Tibial nerve (tissue), 4 donors: Measurements from ENCODE around the gene RAB8A. TPM values are rescaled to one million over a fixed set of nuclear protein-coding genes. Genes with fewer than 3 reads are reported as not detected.

Source experiments
- DNase-seq, 2 donors: peaks; one replicate each; pipeline ENCODE4 v3.0.0-alpha.2; 2019; ENCODE audit warnings: low spot score in 2 of 2
- H3K27ac ChIP-seq, 4 donors: fragments of 200-600 bp; sonication (generic) in 3 of 4; one replicate each; pipeline ENCODE4 v1.5.1; 2017 to 2019; ENCODE audit warnings: mild to moderate bottlenecking in 1 of 4
- H3K27me3 ChIP-seq, 2 donors: fragments of 200-600 bp; sonication (generic) in 1 of 2; one replicate each; pipeline versions ENCODE4 v1.5.1 to v1.6.0; 2017 to 2019
- H3K36me3 ChIP-seq, 3 donors: fragments of 200-600 bp; sonication (generic); one replicate each; pipeline ENCODE4 v1.5.1; 2018 to 2019
- H3K4me1 ChIP-seq, 4 donors: fragments of 200-600 bp; sonication (generic) in 3 of 4; one replicate each; pipeline ENCODE4 v1.5.1; 2017 to 2019
- H3K4me3 ChIP-seq, 4 donors: fragments of 200-600 bp; sonication (generic) in 3 of 4; one replicate each; pipeline ENCODE4 v1.5.1; 2017 to 2019; ENCODE audit warnings: mild to moderate bottlenecking in 1 of 4, moderate library complexity in 1 of 4
- H3K9me3 ChIP-seq, 4 donors: fragments of 200-600 bp; sonication (generic) in 3 of 4; one replicate each; pipeline ENCODE4 v1.5.1; 2017 to 2019
- EP300 ChIP-seq, 2 donors: sonication (generic); formaldehyde crosslinking; IDR thresholded peaks; one replicate each; pipeline ENCODE4 v1.6.1; 2017; ENCODE audit warnings: antibody characterized with exemption in 2 of 2, mild to moderate bottlenecking in 1 of 2
- POLR2A ChIP-seq, 2 donors: fragments of 450-650 bp; IDR thresholded peaks; one replicate each; pipeline ENCODE4 v1.6.1; 2017; ENCODE audit warnings: antibody characterized with exemption in 2 of 2, mild to moderate bottlenecking in 2 of 2, moderate library complexity in 2 of 2
- WGBS, 2 donors: methylation state at CpG; one replicate each; pipeline ENCODE4 v1.1.5; 2018; 5-methylcytosine and 5-hydroxymethylcytosine counted together
- total RNA-seq, 4 donors: library from RNA; depleted of rRNA; stranded (reverse); fragments of >200 nt; gene quantifications; one replicate each; pipeline ENCODE4 v1.1.0, GENCODE V29; 2016
- TF ChIP-seq, protein P1 (sequence below), 5 experiments: fragments of 200-600 bp in 3 of 5; fragments of 450-650 bp in 2 of 5; sonication (generic) in 3 of 5; IDR thresholded peaks; one replicate each; pipeline ENCODE4 v1.5.1; 2016 to 2019; ENCODE audit warnings: antibody characterized with exemption in 5 of 5, mild to moderate bottlenecking in 3 of 5, moderate library complexity in 2 of 5

Gene RAB8A
- total RNA-seq, 4 donors from 2014 or later = 27.3 to 42.9 (median 36.3) TPM

DNA sequence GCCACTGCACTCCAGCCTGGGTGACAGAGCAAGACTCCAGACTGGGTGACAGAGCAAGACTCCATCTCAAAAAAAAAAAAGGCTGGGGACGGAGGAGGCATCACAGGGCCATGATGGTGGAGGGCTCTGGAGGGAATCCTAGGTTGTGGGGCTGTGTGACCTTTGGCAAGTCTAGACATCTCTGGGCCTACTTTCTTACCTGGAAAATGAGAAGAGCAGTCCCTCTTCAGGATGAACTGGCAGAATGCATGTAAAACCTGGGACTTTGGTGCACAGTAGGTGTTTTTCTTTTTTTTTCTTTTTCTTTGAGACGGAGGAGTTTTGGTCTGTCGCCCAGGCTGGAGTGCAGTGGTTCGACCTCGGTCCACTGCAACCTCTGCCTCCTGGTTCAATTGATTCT is 48.0 kb downstream of the RAB8A start:
- H3K4me1 ChIP-seq = no peaks in the 10 kb centered on the region
- TF ChIP-seq, protein P1, sequence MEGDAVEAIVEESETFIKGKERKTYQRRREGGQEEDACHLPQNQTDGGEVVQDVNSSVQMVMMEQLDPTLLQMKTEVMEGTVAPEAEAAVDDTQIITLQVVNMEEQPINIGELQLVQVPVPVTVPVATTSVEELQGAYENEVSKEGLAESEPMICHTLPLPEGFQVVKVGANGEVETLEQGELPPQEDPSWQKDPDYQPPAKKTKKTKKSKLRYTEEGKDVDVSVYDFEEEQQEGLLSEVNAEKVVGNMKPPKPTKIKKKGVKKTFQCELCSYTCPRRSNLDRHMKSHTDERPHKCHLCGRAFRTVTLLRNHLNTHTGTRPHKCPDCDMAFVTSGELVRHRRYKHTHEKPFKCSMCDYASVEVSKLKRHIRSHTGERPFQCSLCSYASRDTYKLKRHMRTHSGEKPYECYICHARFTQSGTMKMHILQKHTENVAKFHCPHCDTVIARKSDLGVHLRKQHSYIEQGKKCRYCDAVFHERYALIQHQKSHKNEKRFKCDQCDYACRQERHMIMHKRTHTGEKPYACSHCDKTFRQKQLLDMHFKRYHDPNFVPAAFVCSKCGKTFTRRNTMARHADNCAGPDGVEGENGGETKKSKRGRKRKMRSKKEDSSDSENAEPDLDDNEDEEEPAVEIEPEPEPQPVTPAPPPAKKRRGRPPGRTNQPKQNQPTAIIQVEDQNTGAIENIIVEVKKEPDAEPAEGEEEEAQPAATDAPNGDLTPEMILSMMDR (IDR thresholded peaks at IDR 0.05) = no peak
- TF ChIP-seq POLR2A (IDR thresholded peaks at IDR 0.05) (no peak), EP300 (IDR thresholded peaks at IDR 0.05) (no peak)
- no peak overlapping the region for H3K4me3 ChIP-seq
- no peaks in the 10 kb centered on the region for H3K9me3 ChIP-seq
- no peaks in the 10 kb centered on the region for H3K27me3 ChIP-seq
- 88 to 90% methylated on average over 5 of the region's 5 CpGs for WGBS, 2 donors
- H3K36me3 ChIP-seq = no peaks in the 10 kb centered on the region
- DNase-seq = no peak
- no peak overlapping the region for H3K27ac ChIP-seq

- H3K36me3 ChIP-seq = no peaks in the 10 kb centered on the region
- no peak for DNase-seq
- WGBS, 2 donors = 72 to 74% methylated on average over 4 to 6 of the region's 6 CpGs
- no peaks in the 10 kb centered on the region for H3K4me1 ChIP-seq
- no peak overlapping the region for H3K4me3 ChIP-seq
- H3K9me3 ChIP-seq = no peaks in the 10 kb centered on the region
- no peak for TF ChIP-seq POLR2A (IDR thresholded peaks at IDR 0.05)
- no peak for TF ChIP-seq EP300 (IDR thresholded peaks at IDR 0.05)
- TF ChIP-seq, protein P1 (IDR thresholded peaks at IDR 0.05) = no peak
- H3K27ac ChIP-seq = no peak overlapping the region
- no peaks in the 10 kb centered on the region for H3K27me3 ChIP-seq
These were observed 48.8 kb downstream of the RAB8A start for GRCh38 chr19:16160445-16160942.

GRCh38 chr19:16160943-16161560 is 49.4 kb downstream of the RAB8A start:
- H3K27ac ChIP-seq = no peak overlapping the region
- no peaks in the 10 kb centered on the region for H3K9me3 ChIP-seq
- no peak for DNase-seq
- H3K4me3 ChIP-seq = no peak overlapping the region
- no peak for TF ChIP-seq EP300 (IDR thresholded peaks at IDR 0.05)
- no peak for TF ChIP-seq POLR2A (IDR thresholded peaks at IDR 0.05)
- TF ChIP-seq, protein P1 (IDR thresholded peaks at IDR 0.05) = no peak
- no peaks in the 10 kb centered on the region for H3K36me3 ChIP-seq
- 67 to 74% methylated on average over 14 of the region's 14 CpGs for WGBS, 2 donors
- H3K27me3 ChIP-seq = no peaks in the 10 kb centered on the region
- no peaks in the 10 kb centered on the region for H3K4me1 ChIP-seq

DNA sequence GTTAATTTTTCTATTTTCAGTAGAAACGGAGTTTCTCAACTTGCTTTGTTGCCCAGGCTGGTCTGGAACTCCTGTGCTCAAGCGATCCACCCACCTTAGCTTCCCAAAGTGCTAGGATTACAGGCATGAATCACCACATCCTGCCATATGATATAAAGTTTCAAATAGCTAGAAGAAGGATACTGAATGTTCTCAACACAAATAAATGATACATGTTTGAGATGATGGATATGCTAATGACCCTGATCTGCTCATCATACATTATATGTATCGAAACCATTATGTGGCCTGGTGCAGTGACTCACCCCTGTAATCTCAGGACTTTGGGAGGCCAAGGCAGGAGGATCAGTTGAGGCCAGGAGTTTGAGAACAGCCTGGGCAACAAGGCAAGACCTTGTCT is 50.2 kb downstream of the RAB8A start:
- Histone ChIP-seq H3K36me3 (no peaks in the 10 kb centered on the region), H3K9me3 (no peaks in the 10 kb centered on the region), H3K4me3 (no peak overlapping the region), H3K4me1 (no peaks in the 10 kb centered on the region), H3K27ac (no peak overlapping the region), H3K27me3 (no peaks in the 10 kb centered on the region)
- DNase-seq = no peak
- 82 to 85% methylated on average over 3 of the region's 3 CpGs for WGBS, 2 donors
- TF ChIP-seq POLR2A (IDR thresholded peaks at IDR 0.05) (no peak), EP300 (IDR thresholded peaks at IDR 0.05) (no peak)
- TF ChIP-seq, protein P1 (IDR thresholded peaks at IDR 0.05) = no peak

GRCh38 chr19:16164222-16164890 is 52.7 kb downstream of the RAB8A start:
- DNase-seq = no peak
- Histone ChIP-seq H3K36me3 (no peaks in the 10 kb centered on the region), H3K27ac (no peak overlapping the region), H3K9me3 (no peaks in the 10 kb centered on the region), H3K4me1 (no peaks in the 10 kb centered on the region), H3K27me3 (no peaks in the 10 kb centered on the region), H3K4me3 (no peak overlapping the region)
- TF ChIP-seq EP300 (IDR thresholded peaks at IDR 0.05) (no peak), POLR2A (IDR thresholded peaks at IDR 0.05) (no peak)
- TF ChIP-seq, protein P1 (IDR thresholded peaks at IDR 0.05) = no peak
- 85 to 90% methylated on average over 13 of the region's 13 CpGs for WGBS, 2 donors
